Activated CD4-positive, alpha-beta T cell treated with anti-CD3 and anti-CD28 coated beads, Interleukin-2, Interleukin-4, amounts not matched to agents 100 ng/mL and 50 ng/mL, durations not matched to agents 16 hours and 8 hours (primary cell): ENCODE measurements around the gene RFPL4AL1.
A peak's percentile ranks its signal among the peaks of the same experiment; 100 is the strongest.
"Not testable (repeated sequence)": the region's sequence is repeated elsewhere in the genome, so short reads cannot be mapped to it uniquely, and the experiment has no call there.

Experiments
- DNase-seq: peaks from one replicate; pipeline ENCODE4 v3.0.0-alpha.2; 2020; ENCODE audit warnings: low spot score

The RFPL4AL1 gene

GRCh38 chr19:55768818-55769217 lies at the start of gene RFPL4AL1:
RFPL4AL1 (plus strand) TSS chr19:55769118; CDS start chr19:55771805, 2,687 bp downstream.
- DNase-seq = not testable (repeated sequence)

- DNase-seq = no peak
Measured at GRCh38 chr19:55720214-55720746, 48.6 kb upstream of the RFPL4AL1 start.

GRCh38 chr19:55720801-55721200 lies 48.1 kb upstream of the RFPL4AL1 start:
- no peak for DNase-seq

GRCh38 chr19:55723491-55723890 lies 45.4 kb upstream of the RFPL4AL1 start:
- DNase-seq = no peak

- DNase-seq = not testable (repeated sequence)
Measured at GRCh38 chr19:55730378-55730777, 38.5 kb upstream of the RFPL4AL1 start.

- DNase-seq = no peak
Measured at GRCh38 chr19:55738302-55738701, 30.6 kb upstream of the RFPL4AL1 start, which contains the start of gene NLRP9. NLRP9 (minus strand) TSS chr19:55738402; CDS start chr19:55738374, 28 bp downstream.

GRCh38 chr19:55750715-55751114 lies 18.2 kb upstream of the RFPL4AL1 start:
- DNase-seq = no peak

- no peak for DNase-seq
Measured at GRCh38 chr19:55753401-55753800, 15.5 kb upstream of the RFPL4AL1 start.

GRCh38 chr19:55756808-55757207 lies 12.1 kb upstream of the RFPL4AL1 start:
- not testable (repeated sequence) for DNase-seq

- not testable (repeated sequence) for DNase-seq
Measured at GRCh38 chr19:55758797-55759196, 10.1 kb upstream of the RFPL4AL1 start, which contains the start of gene RFPL4A. RFPL4A (plus strand) TSS chr19:55759097; CDS start chr19:55761801, 2,704 bp downstream.

- DNase-seq = no peak
Measured at GRCh38 chr19:55766466-55766865, 2.5 kb upstream of the RFPL4AL1 start.

GRCh38 chr19:55769632-55770031 lies 714 bp downstream of the RFPL4AL1 start:
- not testable (repeated sequence) for DNase-seq

GRCh38 chr19:55777528-55777927 lies 8.6 kb downstream of the RFPL4AL1 start:
- no peak for DNase-seq

GRCh38 chr19:55778331-55778730 lies 9.4 kb downstream of the RFPL4AL1 start:
- no peak for DNase-seq

- no peak for DNase-seq
Measured at GRCh38 chr19:55781112-55781511, 12.2 kb downstream of the RFPL4AL1 start.

- DNase-seq = no peak
Measured at GRCh38 chr19:55795021-55795420, 26.1 kb downstream of the RFPL4AL1 start.

- no peak for DNase-seq
Measured at GRCh38 chr19:55801416-55801815, 32.5 kb downstream of the RFPL4AL1 start.

GRCh38 chr19:55802281-55802680 lies 33.4 kb downstream of the RFPL4AL1 start:
- DNase-seq = no peak

- peak; percentile 42 for DNase-seq
Measured at GRCh38 chr19:55809381-55810058, 40.6 kb downstream of the RFPL4AL1 start.

- DNase-seq = no peak
Measured at GRCh38 chr19:55811340-55811739, 42.4 kb downstream of the RFPL4AL1 start.

- DNase-seq = no peak
Measured at GRCh38 chr19:55812449-55812848, 43.5 kb downstream of the RFPL4AL1 start.

- no peak for DNase-seq
Measured at GRCh38 chr19:55813906-55814305, 45.0 kb downstream of the RFPL4AL1 start.

- no peak for DNase-seq
Measured at GRCh38 chr19:55820037-55820436, 51.1 kb downstream of the RFPL4AL1 start.
